ENCODE measurements around the gene YY1. TPM values are rescaled to one million over a fixed set of nuclear protein-coding genes. Genes with fewer than 3 reads are reported as not detected.

YY1 gene
- total RNA-seq, 4 donors from 2014 or later: 39.3 to 48.7 (median 43.7) TPM

DNA sequence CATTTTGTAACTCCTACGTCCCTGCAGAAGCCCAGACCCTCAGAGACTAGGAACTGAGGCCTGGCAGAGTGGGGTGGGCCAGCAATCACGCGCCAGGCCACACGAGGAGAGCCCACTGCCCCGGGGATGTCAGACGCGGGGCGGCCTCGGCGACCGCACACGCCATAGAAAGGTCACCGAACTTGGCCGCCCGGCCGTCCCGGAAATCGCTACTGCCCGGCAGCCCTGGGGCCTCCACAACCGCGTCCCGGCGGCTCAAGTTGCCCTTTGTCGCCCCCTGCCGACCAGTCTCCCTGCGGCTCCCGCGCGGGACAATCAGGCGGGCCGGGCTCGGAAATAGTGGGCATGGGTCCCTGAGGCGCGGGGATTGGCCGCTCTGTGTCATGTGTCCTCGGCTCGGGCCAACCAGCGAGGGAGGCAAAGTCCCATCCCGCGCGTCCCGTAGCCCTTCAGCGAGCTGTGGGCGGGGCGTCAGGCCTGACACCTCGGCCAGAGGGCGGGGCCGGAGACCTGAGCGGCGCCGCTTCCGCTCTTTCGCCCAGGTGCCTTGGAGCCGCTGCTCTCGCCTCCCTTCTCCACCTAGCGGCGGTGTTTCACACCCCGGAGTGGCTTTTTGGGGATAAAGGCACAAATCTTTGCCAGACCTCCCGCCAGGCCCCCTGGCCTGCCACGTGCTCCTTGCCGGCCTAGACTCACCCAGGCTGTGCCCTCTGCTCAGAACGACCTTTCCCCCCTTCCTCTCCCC, 46.1 kb upstream of the YY1 start:
- intact Hi-C loops (cut with DNase I; ENCODE audit: low total_unique reads): loop anchor here (1.0 to 2.0 kb wide), 5 partner anchors 21 to 211 kb away; partner anchors contain the start of genes WDR25 and YY1
- H3K4me3 ChIP-seq: peak overlapping the region; percentile 54 to 67 (median 60)
- no peaks in the 10 kb centered on the region for H3K36me3 ChIP-seq
- peak; percentile 98 to 99 for DNase-seq
- H3K4me1 ChIP-seq: peaks cover 5 to 9% of the 10 kb centered on the region in 2 donors
- no peaks in the 10 kb centered on the region for H3K27me3 ChIP-seq
- in situ Hi-C loops (cut with MboI; ENCODE audit: low sequenced_read_pairs in 4 of 4): loop anchor here in 3 of 4 donors (5.0 to 25.0 kb wide), 2 partner anchors 206 to 211 kb away; no protein-coding TSS in a partner anchor
- TF ChIP-seq, protein P1, sequence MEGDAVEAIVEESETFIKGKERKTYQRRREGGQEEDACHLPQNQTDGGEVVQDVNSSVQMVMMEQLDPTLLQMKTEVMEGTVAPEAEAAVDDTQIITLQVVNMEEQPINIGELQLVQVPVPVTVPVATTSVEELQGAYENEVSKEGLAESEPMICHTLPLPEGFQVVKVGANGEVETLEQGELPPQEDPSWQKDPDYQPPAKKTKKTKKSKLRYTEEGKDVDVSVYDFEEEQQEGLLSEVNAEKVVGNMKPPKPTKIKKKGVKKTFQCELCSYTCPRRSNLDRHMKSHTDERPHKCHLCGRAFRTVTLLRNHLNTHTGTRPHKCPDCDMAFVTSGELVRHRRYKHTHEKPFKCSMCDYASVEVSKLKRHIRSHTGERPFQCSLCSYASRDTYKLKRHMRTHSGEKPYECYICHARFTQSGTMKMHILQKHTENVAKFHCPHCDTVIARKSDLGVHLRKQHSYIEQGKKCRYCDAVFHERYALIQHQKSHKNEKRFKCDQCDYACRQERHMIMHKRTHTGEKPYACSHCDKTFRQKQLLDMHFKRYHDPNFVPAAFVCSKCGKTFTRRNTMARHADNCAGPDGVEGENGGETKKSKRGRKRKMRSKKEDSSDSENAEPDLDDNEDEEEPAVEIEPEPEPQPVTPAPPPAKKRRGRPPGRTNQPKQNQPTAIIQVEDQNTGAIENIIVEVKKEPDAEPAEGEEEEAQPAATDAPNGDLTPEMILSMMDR (IDR thresholded peaks at IDR 0.05 in 4 of 5, conservative IDR thresholded peaks at IDR 0.05 in 1 of 5): peak; percentile 56 to 96 (median 92)
- peak in 1 of 2 donors; percentile 61 for TF ChIP-seq POLR2A (IDR thresholded peaks at IDR 0.05)
- ATAC-seq: peak; percentile 96 to 98
- H3K9me3 ChIP-seq: no peaks in the 10 kb centered on the region
- peak overlapping the region; percentile 82 to 92 (median 84) for H3K27ac ChIP-seq

DNA sequence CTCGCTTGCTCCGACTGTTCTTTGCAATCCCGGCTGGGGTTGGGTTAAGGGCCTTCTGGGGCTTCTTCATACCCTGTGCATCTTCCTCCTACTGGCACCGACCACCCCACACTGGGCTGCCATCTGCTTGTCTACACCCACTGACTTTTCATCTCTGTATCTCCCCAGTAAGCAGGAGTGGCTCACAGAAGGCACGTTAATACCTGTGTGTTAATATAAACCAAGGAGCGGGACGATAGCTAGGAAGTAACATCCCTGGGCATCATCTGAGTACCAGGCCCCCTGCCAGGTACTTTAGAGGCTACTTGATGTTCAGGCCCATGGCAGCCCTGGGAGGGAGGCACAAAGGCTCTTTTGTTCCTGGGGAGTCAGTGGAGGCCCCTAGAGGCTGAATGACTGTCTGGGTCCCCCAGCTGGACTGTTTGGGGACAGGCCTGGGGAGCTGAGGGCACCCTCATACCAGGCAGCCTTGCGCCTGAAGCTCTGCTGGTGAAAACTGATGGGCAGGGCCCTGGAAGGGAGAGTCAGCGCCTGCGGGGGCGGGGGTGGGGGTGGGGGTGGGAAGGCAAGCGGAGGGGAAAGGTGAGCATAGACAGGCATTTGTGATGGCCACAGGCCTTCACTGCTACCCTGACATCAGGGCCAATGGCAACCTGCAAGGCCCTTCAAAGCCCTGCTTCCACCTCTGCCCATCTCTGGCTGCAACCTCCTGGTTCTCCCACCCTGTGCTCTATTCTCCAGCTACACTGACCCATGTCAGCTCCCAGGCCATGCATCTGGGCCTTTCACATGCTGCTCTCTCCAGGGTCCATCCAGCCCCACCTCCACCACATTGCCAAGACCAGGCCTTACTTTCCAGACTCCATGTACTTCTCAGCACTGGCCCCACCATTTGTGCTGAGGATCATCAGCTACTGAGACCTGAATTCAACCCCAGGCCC, 45.3 kb upstream of the YY1 start:
- peak overlapping the region; percentile 54 to 67 (median 60) for H3K4me3 ChIP-seq
- in situ Hi-C loops (cut with MboI; ENCODE audit: low sequenced_read_pairs in 4 of 4) (loop anchor here in 3 of 4 donors (5.0 to 25.0 kb wide), 2 partner anchors 206 to 211 kb away; no protein-coding TSS in a partner anchor), intact Hi-C loops (cut with DNase I; ENCODE audit: low total_unique reads) (loop anchor here (1.0 to 2.0 kb wide), 3 partner anchors 21 to 183 kb away; partner anchors contain the start of genes WDR25 and YY1)
- no peaks in the 10 kb centered on the region for H3K27me3 ChIP-seq
- peak overlapping the region; percentile 82 to 92 (median 84) for H3K27ac ChIP-seq
- TF ChIP-seq POLR2A (IDR thresholded peaks at IDR 0.05): no peak
- TF ChIP-seq, protein P1 (IDR thresholded peaks at IDR 0.05 in 4 of 5, conservative IDR thresholded peaks at IDR 0.05 in 1 of 5): no peak
- ATAC-seq (no peak), DNase-seq (no peak)
- H3K9me3 ChIP-seq: no peaks in the 10 kb centered on the region
- H3K36me3 ChIP-seq: no peaks in the 10 kb centered on the region
- H3K4me1 ChIP-seq: peaks cover 5 to 9% of the 10 kb centered on the region in 2 donors

DNA sequence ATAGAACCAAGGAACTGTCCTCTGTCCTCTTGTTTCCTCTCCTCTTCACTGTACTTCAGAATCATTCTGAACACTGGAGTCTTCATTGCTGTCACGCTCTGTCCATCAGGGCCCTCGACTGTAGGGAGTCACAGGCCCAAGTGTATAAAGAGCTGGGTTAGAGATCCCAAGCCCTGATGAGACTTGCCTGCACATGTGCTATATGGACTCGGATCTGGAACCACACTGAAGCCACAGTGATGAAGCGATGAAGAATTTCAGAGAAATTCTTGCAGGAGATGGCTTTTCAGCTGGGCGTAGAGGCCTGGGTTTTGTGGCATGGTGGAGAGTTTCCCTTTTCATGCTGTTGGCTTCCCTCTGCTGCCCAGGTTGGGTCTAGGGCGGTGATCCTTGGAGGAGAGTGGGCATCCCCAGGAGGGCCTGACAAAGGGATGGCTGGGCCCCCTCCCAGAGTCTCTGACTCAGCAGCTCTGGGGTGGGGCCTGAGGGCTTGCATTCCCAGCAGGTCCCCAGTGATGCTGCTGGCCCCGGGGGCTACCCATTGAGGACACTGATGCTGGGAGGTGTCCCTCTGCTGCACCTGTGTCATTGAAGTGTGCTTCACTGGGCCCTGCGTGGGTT, 39.6 kb upstream of the YY1 start:
- no peaks in the 10 kb centered on the region for H3K9me3 ChIP-seq
- H3K36me3 ChIP-seq: no peaks in the 10 kb centered on the region
- H3K4me3 ChIP-seq: no peak overlapping the region
- intact Hi-C loops (cut with DNase I; ENCODE audit: low total_unique reads) (no loop called here), in situ Hi-C loops (cut with MboI; ENCODE audit: low sequenced_read_pairs in 4 of 4) (loop anchor here in 1 of 4 donors (25.0 kb wide), 1 partner anchor 212 kb away; no protein-coding TSS in a partner anchor)
- no peak for DNase-seq
- no peak overlapping the region for H3K27ac ChIP-seq
- peaks cover 0 to under 1% of the 10 kb centered on the region in 2 donors for H3K4me1 ChIP-seq
- TF ChIP-seq, protein P1 (IDR thresholded peaks at IDR 0.05 in 4 of 5, conservative IDR thresholded peaks at IDR 0.05 in 1 of 5): no peak
- TF ChIP-seq POLR2A (IDR thresholded peaks at IDR 0.05): no peak
- ATAC-seq: no peak
- H3K27me3 ChIP-seq: no peaks in the 10 kb centered on the region

DNA sequence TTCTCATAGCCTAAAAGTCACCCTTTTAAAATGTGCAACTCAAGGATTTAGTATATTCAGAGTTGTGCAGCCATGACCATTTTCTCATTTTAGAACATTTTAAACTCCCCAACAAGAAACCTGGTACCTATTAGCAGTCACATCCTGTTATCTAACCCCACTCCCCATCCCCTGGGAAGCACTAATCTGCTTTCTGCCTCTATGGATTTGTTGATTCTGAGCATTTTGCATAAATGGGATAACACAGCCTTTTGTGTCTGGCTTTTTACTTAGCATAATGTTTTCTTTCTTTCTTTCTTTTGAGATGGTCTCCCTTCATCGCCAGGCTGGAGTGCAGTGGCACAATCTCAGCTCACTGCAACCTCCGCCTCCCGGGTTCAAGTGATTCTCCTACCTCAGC, 38.6 kb upstream of the YY1 start:
- ATAC-seq: no peak
- H3K27me3 ChIP-seq: no peaks in the 10 kb centered on the region
- no peak overlapping the region for H3K4me3 ChIP-seq
- no peak overlapping the region for H3K27ac ChIP-seq
- no peaks in the 10 kb centered on the region for H3K36me3 ChIP-seq
- intact Hi-C loops (cut with DNase I; ENCODE audit: low total_unique reads) (no loop called here), in situ Hi-C loops (cut with MboI; ENCODE audit: low sequenced_read_pairs in 4 of 4) (no loop called here)
- TF ChIP-seq, protein P1 (IDR thresholded peaks at IDR 0.05 in 4 of 5, conservative IDR thresholded peaks at IDR 0.05 in 1 of 5): no peak
- TF ChIP-seq POLR2A (IDR thresholded peaks at IDR 0.05): no peak
- H3K9me3 ChIP-seq: no peaks in the 10 kb centered on the region
- peaks cover 0 to 3% of the 10 kb centered on the region in 2 donors for H3K4me1 ChIP-seq
- DNase-seq: no peak
